Mesendoderm (in vitro differentiated cells): ENCODE measurements around the gene KLRK1.
"Not testable (repeated sequence)": the region's sequence is repeated elsewhere in the genome, so short reads cannot be mapped to it uniquely, and the experiment has no call there.

Source experiments
- DNase-seq: peaks from one replicate; pipeline ENCODE4 v3.0.0; 2013
- H2AK5ac ChIP-seq: 2 replicates; pipeline ENCODE4 v1.6.1; 2013; ENCODE audit warnings: low read length, inconsistent platforms
- H2BK120ac ChIP-seq: 2 replicates; pipeline ENCODE4 v1.6.1; 2013; ENCODE audit warnings: low read depth, mild to moderate bottlenecking, low read length, moderate library complexity, mixed read lengths
- H2BK15ac ChIP-seq: replicated peaks from 2 replicates; pipeline ENCODE4 v1.6.1; 2013; ENCODE audit warnings: low read depth, mild to moderate bottlenecking, moderate library complexity
- H2BK5ac ChIP-seq: 2 replicates; pipeline ENCODE4 v1.6.1; 2013; ENCODE audit warnings: low read length, inconsistent platforms
- H3K18ac ChIP-seq: 2 replicates; pipeline ENCODE4 v1.6.1; 2013; ENCODE audit warnings: mild to moderate bottlenecking, low read length, mixed read lengths
- H3K23ac ChIP-seq: one replicate; pipeline ENCODE4 v1.6.1; 2013; ENCODE audit warnings: low read length
- H3K27ac ChIP-seq: 2 replicates; pipeline ENCODE4 v1.5.1; 2013; ENCODE audit warnings: low read depth, mild to moderate bottlenecking, inconsistent platforms, low read length, moderate library complexity
- H3K27me3 ChIP-seq: 2 replicates; pipeline ENCODE4 v1.6.1; 2013; ENCODE audit warnings: low read length, control low read depth, mild to moderate bottlenecking, inconsistent platforms; ENCODE audit not compliant: insufficient read depth, poor library complexity
- H3K36me3 ChIP-seq: 2 replicates; pipeline ENCODE4 v1.6.1; 2013; ENCODE audit warnings: low read length, inconsistent platforms; ENCODE audit not compliant: control insufficient read depth, insufficient read depth
- H3K4ac ChIP-seq: one replicate; pipeline ENCODE4 v1.6.1; 2013; ENCODE audit warnings: low read depth, mild to moderate bottlenecking, low read length, moderate library complexity
- H3K4me1 ChIP-seq: 2 replicates; pipeline ENCODE4 v1.6.1; 2013; ENCODE audit warnings: low read depth, low read length, inconsistent platforms; ENCODE audit not compliant: control insufficient read depth
- H3K4me2 ChIP-seq: 2 replicates; pipeline ENCODE4 v1.6.1; 2013; ENCODE audit warnings: low read length
- H3K4me3 ChIP-seq: 2 replicates; pipeline ENCODE4 v1.5.1; 2013; ENCODE audit warnings: mild to moderate bottlenecking, low read length
- H3K56ac ChIP-seq: one replicate; pipeline ENCODE4 v1.6.1; 2013; ENCODE audit warnings: low read length
- H3K79me1 ChIP-seq: 2 replicates; pipeline ENCODE4 v1.6.1; 2013; ENCODE audit warnings: low read length, inconsistent platforms
- H3K79me2 ChIP-seq: 2 replicates; pipeline ENCODE4 v1.6.1; 2013; ENCODE audit warnings: mild to moderate bottlenecking, low read length; ENCODE audit not compliant: control insufficient read depth, insufficient read depth
- H3K9ac ChIP-seq: 2 replicates; pipeline ENCODE4 v1.6.1; 2013; ENCODE audit warnings: low read length, inconsistent platforms
- H4K5ac ChIP-seq: one replicate; pipeline ENCODE4 v1.6.1; 2013; ENCODE audit warnings: low read length
- H4K8ac ChIP-seq: one replicate; pipeline ENCODE4 v1.6.1; 2013; ENCODE audit warnings: low read depth, mild to moderate bottlenecking, control low read depth, low read length, moderate library complexity
- WGBS: extraction: QIAGEN DNeasy Blood & Tissue Kit; methylation state at CpG from one replicate; pipeline ENCODE4 v1.1.7; 2013; ENCODE audit warnings: low lambda C conversion rate, missing lambda C conversion rate; ENCODE audit not compliant: insufficient coverage; ENCODE audit errors: extremely low coverage; 5-methylcytosine and 5-hydroxymethylcytosine counted together

The KLRK1 gene

GRCh38 chr12:10367714-10368113 is 22.1 kb downstream of the KLRK1 start:
- H2BK5ac ChIP-seq, H3K27me3 ChIP-seq, H2BK15ac ChIP-seq, H3K4me3 ChIP-seq, H3K36me3 ChIP-seq, H4K5ac ChIP-seq, H3K79me2 ChIP-seq, H3K27ac ChIP-seq, H3K4me2 ChIP-seq, H2BK120ac ChIP-seq, H2AK5ac ChIP-seq, H3K9ac ChIP-seq, H3K56ac ChIP-seq, DNase-seq, H3K18ac ChIP-seq, H3K4ac ChIP-seq, H4K8ac ChIP-seq, H3K23ac ChIP-seq, H3K79me1 ChIP-seq: not testable (repeated sequence)
- peaks cover 12% of the 10 kb centered on the region for H3K4me1 ChIP-seq
- WGBS: no CpG with 5 or more reads among the region's 4 CpGs

- Histone ChIP-seq H3K27me3 (no peaks in the 10 kb centered on the region), H2BK5ac (no peak overlapping the region), H3K27ac (no peak overlapping the region), H3K4me3 (no peak overlapping the region), H3K18ac (no peak overlapping the region), H2BK120ac (no peak overlapping the region), H3K4me1 (peaks cover 12% of the 10 kb centered on the region), H2BK15ac (no peak overlapping the region), H2AK5ac (no peak overlapping the region), H3K4ac (no peak overlapping the region), H3K36me3 (no peaks in the 10 kb centered on the region), H4K8ac (peak overlapping the region; percentile 65), H3K79me2 (no peaks in the 10 kb centered on the region), H3K56ac (no peak overlapping the region), H3K4me2 (no peak overlapping the region), H3K79me1 (no peaks in the 10 kb centered on the region), H3K9ac (no peak overlapping the region), H3K23ac (no peak overlapping the region), H4K5ac (no peak overlapping the region)
- peak; percentile 49 for DNase-seq
These were observed 23.0 kb downstream of the KLRK1 start for GRCh38 chr12:10366875-10367274.

GRCh38 chr12:10365696-10366405 is 24.0 kb downstream of the KLRK1 start:
- Histone ChIP-seq H3K18ac (peak overlapping the region; percentile 25), H2BK15ac (peak overlapping the region; percentile 94), H3K9ac (no peak overlapping the region), H3K27ac (no peak overlapping the region), H2BK5ac (no peak overlapping the region), H3K79me1 (no peaks in the 10 kb centered on the region), H3K56ac (peak overlapping the region; percentile 1), H3K23ac (no peak overlapping the region), H3K4me1 (peaks cover 12% of the 10 kb centered on the region), H3K27me3 (no peaks in the 10 kb centered on the region), H2AK5ac (no peak overlapping the region), H4K5ac (no peak overlapping the region), H3K4me3 (no peak overlapping the region), H4K8ac (no peak overlapping the region), H3K79me2 (no peaks in the 10 kb centered on the region), H3K36me3 (no peaks in the 10 kb centered on the region), H2BK120ac (no peak overlapping the region), H3K4ac (no peak overlapping the region), H3K4me2 (no peak overlapping the region)
- peak; percentile 42 for DNase-seq
- WGBS: no CpG with 5 or more reads among the region's 6 CpGs

- no CpG with 5 or more reads among the region's 15 CpGs for WGBS
These were observed 24.8 kb downstream of the KLRK1 start for GRCh38 chr12:10364815-10365622.

GRCh38 chr12:10363914-10364814 is 25.7 kb downstream of the KLRK1 start:
- Histone ChIP-seq H2BK5ac (peak overlapping the region; percentile 68), H3K27ac (peak overlapping the region; percentile 51), H3K23ac (no peak overlapping the region), H3K56ac (peak overlapping the region; percentile 84), H3K4me2 (peak overlapping the region; percentile 12), H3K4me1 (peaks cover 12% of the 10 kb centered on the region), H3K79me1 (no peaks in the 10 kb centered on the region), H3K18ac (peak overlapping the region; percentile 31), H3K4me3 (no peak overlapping the region), H2AK5ac (no peak overlapping the region), H3K9ac (peak overlapping the region; percentile 53), H4K8ac (no peak overlapping the region), H4K5ac (no peak overlapping the region), H2BK120ac (no peak overlapping the region), H2BK15ac (no peak overlapping the region), H3K27me3 (no peaks in the 10 kb centered on the region), H3K36me3 (no peaks in the 10 kb centered on the region), H3K4ac (peak overlapping the region; percentile 44), H3K79me2 (no peaks in the 10 kb centered on the region)
- no CpG with 5 or more reads among the region's 19 CpGs for WGBS
- DNase-seq: peak; percentile 63

More at GRCh38 chr12:10364815-10365622, 24.8 kb downstream of the KLRK1 start:
- H2BK5ac ChIP-seq: no peak overlapping the region
- no peak overlapping the region for H3K4ac ChIP-seq
- peak overlapping the region; percentile 53 for H3K9ac ChIP-seq
- H3K27me3 ChIP-seq: no peaks in the 10 kb centered on the region
- H3K79me2 ChIP-seq: no peaks in the 10 kb centered on the region
- no peak overlapping the region for H2BK120ac ChIP-seq
- H3K4me3 ChIP-seq: no peak overlapping the region
- H4K5ac ChIP-seq: no peak overlapping the region
- H3K27ac ChIP-seq: peak overlapping the region; percentile 41
- no peak overlapping the region for H3K23ac ChIP-seq
- H2BK15ac ChIP-seq: no peak overlapping the region
- no peak overlapping the region for H2AK5ac ChIP-seq
- no peaks in the 10 kb centered on the region for H3K79me1 ChIP-seq
- no peak overlapping the region for H4K8ac ChIP-seq
- no peaks in the 10 kb centered on the region for H3K36me3 ChIP-seq
- H3K18ac ChIP-seq: peak overlapping the region; percentile 32
- H3K4me2 ChIP-seq: peak overlapping the region; percentile 62
- DNase-seq: peak; percentile 93
- peak overlapping the region; percentile 84 for H3K56ac ChIP-seq
- peaks cover 12% of the 10 kb centered on the region for H3K4me1 ChIP-seq
